Measurements from ENCODE around the gene ZDHHC17.

The ZDHHC17 gene

GRCh38 chr12:76739896-76740295 lies 24.0 kb upstream of the ZDHHC17 start:
- TF ChIP-seq MYC (IDR thresholded peaks at IDR 0.05; ENCODE audit: low read depth, low read length) (no peak), CTCF (IDR thresholded peaks at IDR 0.05; ENCODE audit: low read depth, low read length) (no peak), MAX (IDR thresholded peaks at IDR 0.05; ENCODE audit: low read depth, low read length) (no peak), POLR2A (IDR thresholded peaks at IDR 0.05; ENCODE audit: extremely low read depth, insufficient read length) (no peak)
- no peak overlapping the region for H3K4me3 ChIP-seq (ENCODE audit: low read depth, low read length)
- no peak for DNase-seq (ENCODE audit: low read depth)

- TF ChIP-seq MAX (IDR thresholded peaks at IDR 0.05; ENCODE audit: low read depth, low read length) (no peak), MYC (IDR thresholded peaks at IDR 0.05; ENCODE audit: low read depth, low read length) (no peak), CTCF (IDR thresholded peaks at IDR 0.05; ENCODE audit: low read depth, low read length) (no peak), POLR2A (IDR thresholded peaks at IDR 0.05; ENCODE audit: extremely low read depth, insufficient read length) (no peak)
- no peak for DNase-seq (ENCODE audit: low read depth)
- H3K4me3 ChIP-seq (ENCODE audit: low read depth, low read length): no peak overlapping the region
Measured at GRCh38 chr12:76740501-76740900, 23.4 kb upstream of the ZDHHC17 start.

- TF ChIP-seq CTCF (IDR thresholded peaks at IDR 0.05; ENCODE audit: low read depth, low read length): no peak
- TF ChIP-seq MAX (IDR thresholded peaks at IDR 0.05; ENCODE audit: low read depth, low read length): no peak
- no peak for TF ChIP-seq MYC (IDR thresholded peaks at IDR 0.05; ENCODE audit: low read depth, low read length)
- TF ChIP-seq POLR2A (IDR thresholded peaks at IDR 0.05; ENCODE audit: extremely low read depth, insufficient read length): no peak
- no peak overlapping the region for H3K4me3 ChIP-seq (ENCODE audit: low read depth, low read length)
- DNase-seq (ENCODE audit: low read depth): no peak
Measured at GRCh38 chr12:76745343-76745742, 18.6 kb upstream of the ZDHHC17 start.

GRCh38 chr12:76746516-76746915 lies 17.4 kb upstream of the ZDHHC17 start:
- TF ChIP-seq POLR2A (IDR thresholded peaks at IDR 0.05; ENCODE audit: extremely low read depth, insufficient read length) (no peak), MAX (IDR thresholded peaks at IDR 0.05; ENCODE audit: low read depth, low read length) (no peak), CTCF (IDR thresholded peaks at IDR 0.05; ENCODE audit: low read depth, low read length) (no peak), MYC (IDR thresholded peaks at IDR 0.05; ENCODE audit: low read depth, low read length) (no peak)
- H3K4me3 ChIP-seq (ENCODE audit: low read depth, low read length): no peak overlapping the region
- peak; percentile 16 for DNase-seq (ENCODE audit: low read depth)

GRCh38 chr12:76747245-76747644 lies 16.7 kb upstream of the ZDHHC17 start:
- H3K4me3 ChIP-seq (ENCODE audit: low read depth, low read length): no peak overlapping the region
- no peak for DNase-seq (ENCODE audit: low read depth)
- TF ChIP-seq MAX (IDR thresholded peaks at IDR 0.05; ENCODE audit: low read depth, low read length) (no peak), CTCF (IDR thresholded peaks at IDR 0.05; ENCODE audit: low read depth, low read length) (no peak), MYC (IDR thresholded peaks at IDR 0.05; ENCODE audit: low read depth, low read length) (no peak), POLR2A (IDR thresholded peaks at IDR 0.05; ENCODE audit: extremely low read depth, insufficient read length) (no peak)
